Activated CD8-positive, alpha-beta memory T cell treated with anti-CD3 and anti-CD28 coated beads for 1 hour (primary cell): ENCODE measurements around the gene CD28.
A peak's percentile ranks its signal among the peaks of the same experiment; 100 is the strongest.

Experiments
- DNase-seq, 2 donors: peaks; one replicate each; pipeline ENCODE4 v3.0.0-alpha.2; 2020; ENCODE audit warnings: low read depth in 1 of 2; ENCODE audit errors: extremely low read depth in 1 of 2

Gene CD28

DNA sequence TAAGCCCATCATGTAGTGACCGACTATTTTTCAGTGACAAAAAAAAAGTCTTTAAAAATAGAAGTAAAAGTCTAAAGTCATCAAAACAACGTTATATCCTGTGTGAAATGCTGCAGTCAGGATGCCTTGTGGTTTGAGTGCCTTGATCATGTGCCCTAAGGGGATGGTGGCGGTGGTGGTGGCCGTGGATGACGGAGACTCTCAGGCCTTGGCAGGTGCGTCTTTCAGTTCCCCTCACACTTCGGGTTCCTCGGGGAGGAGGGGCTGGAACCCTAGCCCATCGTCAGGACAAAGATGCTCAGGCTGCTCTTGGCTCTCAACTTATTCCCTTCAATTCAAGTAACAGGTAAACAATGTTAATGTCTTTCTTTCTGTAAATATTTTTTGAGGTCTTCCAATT, at the start of gene CD28:
Gene CD28, plus strand, starts transcription at position 237 of the 400 bp plus-strand sequence. Its CDS starts 58 bp downstream, at position 295.
- DNase-seq = peak; percentile 70 to 72

DNA sequence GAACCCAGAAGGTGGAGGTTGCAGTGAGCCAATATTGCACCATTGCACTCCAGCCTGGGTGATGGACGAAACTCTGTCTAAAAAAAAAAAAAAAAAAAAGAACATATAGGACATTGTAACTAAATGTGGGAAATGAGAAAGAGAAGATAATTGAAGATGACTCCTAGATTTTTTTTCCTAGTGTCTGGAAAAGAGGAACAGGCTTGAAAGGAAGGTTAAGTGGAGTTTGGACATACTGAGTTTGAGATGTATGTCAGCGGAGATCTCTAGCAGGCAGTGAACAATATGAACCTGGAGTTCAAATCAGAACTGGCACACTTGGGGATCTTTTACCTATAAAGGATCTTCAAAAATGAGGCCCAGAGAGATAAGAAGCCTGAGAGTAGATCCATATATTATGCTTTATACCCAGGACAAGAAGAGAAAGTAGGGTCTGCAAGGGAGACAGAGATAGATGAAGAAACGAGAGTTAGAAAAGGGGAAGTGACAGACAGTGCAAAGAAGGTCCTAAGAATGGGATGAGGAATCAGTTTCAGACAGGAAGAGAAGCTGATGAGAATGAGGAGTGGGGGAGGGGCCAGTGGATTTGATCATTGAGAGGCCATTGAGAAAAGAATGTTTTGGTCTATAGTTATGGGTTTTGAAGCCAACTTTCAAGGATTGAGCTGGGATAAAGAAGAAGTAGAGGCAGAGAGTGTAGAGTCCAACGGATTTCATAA, 46.9 kb upstream of the CD28 start:
- no peak for DNase-seq

DNA sequence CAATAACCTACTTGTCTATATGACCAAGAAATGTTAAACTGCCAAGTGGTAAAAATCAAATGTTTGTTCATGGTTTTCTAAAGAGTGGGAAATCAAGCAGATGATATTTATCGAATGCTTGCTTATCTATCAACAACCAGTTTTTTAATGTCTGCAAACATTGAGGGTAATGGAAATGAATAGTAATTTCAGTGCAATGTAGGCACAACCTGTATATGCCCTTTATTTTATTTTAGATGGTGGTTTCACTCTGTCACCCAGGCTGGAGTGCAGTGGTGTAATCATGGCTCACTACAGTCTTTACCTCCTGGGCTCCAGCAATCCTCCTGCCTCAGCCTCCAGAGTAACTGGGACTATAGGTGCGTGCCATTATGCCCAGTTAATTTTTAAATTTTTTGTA, 46.0 kb upstream of the CD28 start:
- no peak for DNase-seq

DNA sequence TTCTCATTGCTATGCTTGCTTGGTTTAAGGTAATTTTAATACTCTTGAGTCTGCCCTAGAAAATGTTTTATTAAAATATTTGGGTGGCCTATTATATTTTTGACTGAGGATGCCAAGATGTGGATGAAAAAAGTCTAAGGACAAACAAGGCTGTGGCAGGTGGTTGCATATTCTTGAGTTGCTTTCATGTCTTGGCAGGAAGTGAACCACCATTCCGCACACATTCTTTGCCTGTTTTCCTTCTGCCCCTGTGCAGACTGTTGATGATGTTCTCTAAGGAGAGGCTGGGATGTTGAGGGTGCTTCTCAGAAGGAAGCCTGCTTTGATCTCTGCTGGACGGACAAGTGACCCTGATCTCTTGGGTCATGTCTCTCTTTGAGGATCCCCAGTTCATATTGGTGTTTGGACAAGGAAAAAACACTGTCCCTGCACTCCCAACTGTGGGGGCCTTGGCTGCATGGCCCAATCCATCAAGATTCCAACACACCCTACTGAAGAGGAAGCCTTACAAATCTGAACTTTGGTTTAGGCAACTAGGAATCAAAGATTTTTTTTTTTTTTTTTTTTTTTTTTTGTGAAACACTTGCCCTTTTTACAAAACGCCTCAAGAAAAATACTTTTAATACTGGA, 45.0 kb upstream of the CD28 start:
- DNase-seq = no peak

DNA sequence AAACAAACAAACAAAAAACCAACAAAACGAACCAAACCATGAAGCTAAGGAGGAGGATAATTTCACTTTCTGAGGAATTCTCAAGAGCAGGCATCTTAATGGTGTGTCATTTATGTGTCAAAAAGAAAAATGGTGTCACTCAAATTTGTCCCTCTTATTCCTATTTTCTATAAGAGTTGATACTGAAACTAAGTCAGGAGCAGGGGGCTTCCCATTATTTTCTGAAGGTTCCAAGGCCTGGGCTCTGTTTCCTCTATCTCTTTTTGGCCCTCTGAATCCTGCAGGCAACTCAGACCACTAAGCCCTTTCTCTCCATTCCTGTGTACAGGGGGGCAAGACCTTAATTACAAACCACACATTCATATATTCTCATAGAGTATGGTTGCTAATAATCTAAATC, 44.0 kb upstream of the CD28 start:
- no peak for DNase-seq

DNA sequence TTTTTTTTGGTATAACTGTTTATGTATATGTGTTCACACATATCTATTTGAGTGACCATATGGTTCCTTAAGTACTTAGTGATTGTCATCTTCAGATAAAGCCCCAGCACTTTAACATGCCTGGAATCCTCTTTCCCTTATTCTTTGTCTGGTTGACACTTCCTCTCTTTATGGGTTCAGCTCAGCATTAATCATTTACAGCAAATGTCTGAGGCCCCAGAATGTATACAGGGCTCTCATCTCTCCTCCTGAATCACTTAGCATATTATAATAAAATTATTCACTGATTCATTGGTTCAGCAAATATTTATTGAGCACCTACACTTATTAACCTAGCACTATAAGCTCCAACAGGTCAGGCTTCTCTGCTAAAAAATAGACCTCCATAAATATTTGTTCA, 43.5 kb upstream of the CD28 start:
- no peak for DNase-seq

DNA sequence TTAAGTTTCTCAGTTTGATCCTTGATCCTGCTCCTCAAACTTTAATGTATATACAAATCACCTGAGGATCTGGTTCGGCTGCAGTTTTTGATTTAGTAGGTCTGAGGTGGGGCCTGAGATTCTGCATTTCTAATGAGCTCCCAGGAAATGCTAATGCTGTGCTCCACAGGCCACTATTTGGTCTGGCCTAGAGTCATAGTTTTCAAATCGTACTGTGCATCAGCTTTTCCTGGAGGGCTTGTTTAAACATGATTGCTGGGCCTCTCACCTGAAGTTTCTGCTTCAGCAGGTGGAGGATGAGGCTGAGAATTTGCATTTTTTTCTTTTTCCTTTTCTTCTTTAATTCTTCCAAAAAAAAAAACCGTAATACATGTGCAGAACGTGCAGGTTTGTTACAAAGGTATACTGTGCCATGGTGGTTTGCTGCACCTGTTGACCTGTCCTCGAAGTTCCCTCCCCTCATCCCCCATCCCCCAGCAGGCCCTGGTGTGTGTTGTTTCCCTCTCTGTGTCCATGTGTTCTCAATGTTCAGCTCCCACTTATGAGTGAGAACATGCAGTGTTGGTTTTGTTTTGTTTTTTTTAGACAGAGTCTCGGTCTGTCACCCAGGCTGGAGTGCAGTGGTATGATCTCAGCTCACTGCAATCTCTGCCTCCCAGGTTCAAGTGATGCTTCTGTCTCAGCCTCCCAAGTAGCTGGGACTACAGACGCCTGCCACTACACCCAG, 42.2 kb upstream of the CD28 start:
- no peak for DNase-seq

DNA sequence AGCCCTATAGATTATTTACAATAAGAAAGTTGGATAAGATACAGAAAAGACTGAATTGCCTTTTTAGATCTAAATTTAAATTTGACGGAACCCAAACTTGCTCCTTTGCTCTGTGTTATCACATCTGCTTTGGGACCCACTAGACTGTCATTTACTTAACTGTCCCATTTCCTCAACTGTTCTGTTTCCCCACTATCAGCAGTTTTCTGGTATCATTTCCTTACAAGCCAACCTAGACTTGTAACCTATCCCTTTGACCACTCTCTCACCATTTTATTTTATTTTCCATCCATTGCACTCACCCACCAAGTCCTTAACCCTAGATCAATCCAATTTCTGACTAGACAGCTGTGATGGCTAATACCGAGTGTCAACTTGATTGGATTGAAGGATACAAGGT, 38.6 kb upstream of the CD28 start:
- DNase-seq = no peak

DNA sequence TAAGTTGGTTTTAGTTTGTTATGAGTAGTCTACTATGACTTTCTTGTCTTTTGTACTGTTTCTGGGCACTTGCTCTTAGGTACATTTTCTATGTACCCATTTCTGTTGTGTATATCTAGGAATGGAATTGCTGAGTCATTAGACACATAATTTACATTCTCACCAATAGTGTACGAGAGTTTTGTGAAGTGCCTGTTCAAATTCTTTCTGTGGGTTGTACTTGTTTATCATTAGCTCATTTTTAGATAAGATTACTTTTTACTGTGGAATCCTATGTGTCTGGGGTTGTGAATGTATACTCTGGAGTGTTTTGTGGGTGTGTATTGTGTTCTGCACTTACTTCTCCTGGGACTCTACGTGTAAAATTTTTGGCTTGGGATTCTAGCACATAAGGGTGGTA, 36.6 kb upstream of the CD28 start:
- no peak for DNase-seq

DNA sequence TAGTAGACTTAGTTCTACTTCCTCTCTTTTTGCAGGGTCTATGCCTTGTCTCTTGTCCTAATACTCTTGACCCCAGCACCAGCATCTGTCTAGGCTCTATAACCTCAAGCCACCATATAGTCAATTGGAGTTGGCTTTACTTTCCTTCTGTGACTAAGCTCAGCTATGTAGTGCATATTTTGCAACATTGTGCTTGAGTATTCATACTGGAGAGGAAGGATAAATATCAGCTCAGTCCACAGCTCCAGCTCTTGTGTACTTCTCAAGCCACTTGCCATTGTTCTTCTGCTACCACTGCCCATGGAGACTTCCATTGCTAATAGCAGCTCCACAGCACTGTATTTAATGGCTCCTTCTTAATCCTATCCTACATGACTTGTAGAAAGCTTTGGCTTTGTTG, 35.5 kb upstream of the CD28 start:
- DNase-seq = no peak

DNA sequence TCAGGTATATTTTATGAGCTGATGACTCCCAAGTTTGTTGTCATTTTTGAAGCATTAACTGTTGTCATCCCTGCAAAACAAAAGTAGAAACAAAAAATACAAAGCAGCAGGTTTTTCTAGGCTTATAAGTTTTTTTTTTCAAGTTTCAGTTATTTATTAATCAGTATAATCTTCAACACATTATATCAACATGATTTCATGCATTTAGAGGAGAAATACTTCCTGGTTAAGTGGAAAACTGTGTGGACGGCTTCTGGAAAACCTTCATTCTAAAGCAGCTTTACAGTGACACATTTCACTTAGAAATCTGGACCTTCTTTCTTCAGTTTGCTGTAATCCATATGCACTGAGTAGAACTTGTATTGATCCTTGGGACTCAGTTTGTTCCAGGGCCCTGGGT, 34.6 kb upstream of the CD28 start:
- DNase-seq = no peak

DNA sequence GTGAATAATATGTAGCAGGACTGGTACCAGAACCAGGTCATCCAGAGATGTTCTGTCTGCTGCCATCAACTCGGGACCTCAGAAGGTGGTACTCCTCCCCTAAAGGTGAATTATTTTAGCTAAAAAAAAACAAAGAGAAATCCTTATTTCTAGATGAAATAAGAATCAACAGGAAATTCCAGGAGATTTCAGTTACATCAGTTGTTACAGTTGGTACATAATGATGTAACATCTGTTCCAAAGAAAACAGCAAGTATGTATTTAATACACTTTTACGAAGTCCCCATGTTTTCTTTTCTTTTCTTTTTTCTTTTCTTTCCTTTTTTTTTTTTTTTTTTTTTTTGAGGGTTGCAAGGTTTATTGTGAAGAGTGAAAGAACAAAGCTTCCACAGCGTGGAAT, 33.6 kb upstream of the CD28 start:
- no peak for DNase-seq

DNA sequence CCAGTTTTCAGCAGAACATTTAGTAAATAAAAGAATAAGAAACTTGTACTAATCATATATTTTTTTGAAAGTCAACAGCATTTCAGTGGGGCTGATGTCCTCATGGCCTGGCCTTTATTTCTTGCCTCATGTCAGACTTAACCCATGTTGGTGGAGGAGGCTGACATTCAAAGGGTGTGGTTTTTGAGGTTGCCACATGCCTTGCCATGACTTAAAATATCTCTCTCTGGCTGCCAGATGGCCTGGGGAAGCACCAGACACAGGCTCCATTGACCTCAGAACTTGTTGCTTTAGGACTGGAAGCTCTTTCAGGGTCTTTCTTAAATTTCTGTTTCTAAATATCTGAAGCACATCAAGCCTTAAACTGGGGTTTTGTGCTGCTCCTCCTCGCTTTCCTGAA, 32.5 kb upstream of the CD28 start:
- DNase-seq = no peak

DNA sequence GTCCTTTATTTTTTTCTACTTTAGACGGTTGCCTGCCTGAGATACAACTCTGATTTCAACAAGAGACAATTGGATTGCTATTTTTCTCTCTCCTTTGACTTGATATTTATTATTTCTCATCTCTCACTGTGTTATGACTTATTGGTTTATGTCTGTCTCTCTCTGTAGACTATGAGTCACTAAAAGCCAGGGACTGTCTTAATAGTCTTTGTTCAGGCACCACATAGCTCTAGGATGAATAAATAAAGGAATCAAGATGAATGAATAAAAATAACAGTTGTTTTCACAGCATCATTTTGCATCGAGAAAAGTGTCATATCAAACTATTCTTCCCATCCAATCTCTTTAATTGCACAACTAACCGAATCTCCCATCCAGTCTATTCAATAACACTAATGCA, 31.4 kb upstream of the CD28 start:
- no peak for DNase-seq

DNA sequence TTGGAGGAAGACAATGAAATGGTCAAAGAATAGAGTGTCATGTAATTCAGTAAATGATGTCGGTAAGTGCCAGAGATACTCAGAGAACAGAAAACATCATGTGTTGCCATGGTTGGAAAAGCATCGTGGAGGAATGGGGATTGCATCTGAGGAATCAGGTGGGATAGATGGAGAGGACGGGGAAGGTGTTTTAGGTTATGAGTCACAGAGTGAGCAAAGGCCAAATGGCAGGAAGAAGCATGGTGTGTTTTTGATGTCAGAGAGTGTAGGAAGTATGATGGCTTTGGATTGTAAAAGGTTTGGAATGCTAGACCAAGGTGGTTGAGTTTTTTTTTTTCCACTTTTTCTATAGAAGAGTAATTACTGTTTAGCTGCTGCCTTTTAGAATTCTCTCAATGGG, 27.5 kb upstream of the CD28 start:
- no peak for DNase-seq

DNA sequence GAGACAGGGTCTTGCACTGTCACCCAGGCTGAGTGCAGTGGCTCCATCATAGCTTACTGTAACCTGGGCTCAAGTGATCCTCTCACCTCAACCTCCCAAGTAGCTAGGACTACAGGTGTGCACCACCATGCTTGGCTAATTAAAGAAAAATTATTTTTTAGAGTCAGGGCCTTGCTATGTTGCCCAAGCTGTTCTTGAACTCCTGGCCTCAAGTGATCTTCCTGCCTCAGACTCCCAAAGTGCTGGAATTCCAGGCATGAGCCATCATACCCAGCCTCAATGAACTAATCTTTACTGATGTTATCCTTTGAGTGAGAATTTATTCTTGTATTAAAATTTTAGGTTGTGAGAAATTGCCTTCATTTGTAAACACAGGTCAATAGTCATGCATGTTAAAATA, 27.0 kb upstream of the CD28 start:
- no peak for DNase-seq

DNA sequence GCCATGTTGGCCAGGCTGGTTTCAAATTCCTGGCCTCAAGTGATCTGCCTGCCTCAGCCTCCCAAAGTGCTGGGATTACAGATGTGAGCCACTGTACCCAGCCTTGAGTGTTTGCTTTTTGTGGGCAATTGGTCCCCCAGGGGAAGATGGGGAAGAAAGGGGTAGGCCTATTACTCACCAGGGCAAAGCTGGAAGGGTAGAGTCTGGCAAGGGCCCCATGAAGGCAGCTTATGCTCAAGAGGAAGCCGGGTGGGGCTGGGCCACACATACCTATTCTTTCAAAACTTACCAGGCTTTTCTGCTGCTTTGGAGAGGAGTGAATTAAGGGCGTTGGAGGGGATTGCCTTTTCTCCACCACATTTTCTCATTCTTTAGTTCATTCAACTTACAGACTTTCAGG, 24.5 kb upstream of the CD28 start:
- no peak for DNase-seq

DNA sequence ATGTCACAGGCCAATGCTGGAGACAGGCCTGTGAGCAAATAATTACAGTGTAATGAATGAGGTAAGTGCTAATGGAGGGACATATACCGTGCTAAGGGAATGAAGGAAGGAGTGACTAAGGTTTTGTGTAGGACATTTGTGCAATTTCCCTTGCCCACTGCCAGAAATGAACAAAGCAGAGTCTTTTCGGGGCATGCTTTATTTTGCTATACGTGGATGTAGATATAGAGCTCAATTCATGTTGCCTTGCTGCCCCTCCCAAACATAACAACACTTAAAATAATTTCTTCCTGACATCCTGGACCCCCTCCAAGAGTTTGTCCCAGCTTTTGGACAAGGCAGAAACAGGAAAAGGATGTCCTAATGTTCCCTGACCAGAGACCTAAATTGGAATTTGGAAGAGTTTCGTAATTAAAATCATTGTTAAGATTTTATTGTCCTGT, 23.7 kb upstream of the CD28 start:
- no peak for DNase-seq

DNA sequence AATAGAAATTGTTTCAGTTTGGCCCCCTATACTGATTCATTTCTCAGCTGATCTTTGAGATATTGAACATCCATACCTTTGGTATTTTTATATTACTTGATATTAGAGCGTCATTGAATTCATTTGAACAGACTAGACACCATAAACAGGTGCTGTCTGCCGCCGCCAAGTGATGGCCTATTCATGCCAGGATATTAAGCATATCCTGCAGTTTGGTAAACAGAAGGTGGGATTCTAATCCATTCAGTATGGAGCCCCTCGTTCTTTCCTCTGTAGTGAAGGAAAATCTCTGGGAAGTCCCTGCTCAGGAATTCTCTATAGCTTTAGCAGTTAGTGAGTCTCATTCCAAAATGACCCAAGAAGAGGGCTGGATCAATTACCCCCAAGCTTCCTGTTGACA, 23.0 kb upstream of the CD28 start:
- DNase-seq = no peak

DNA sequence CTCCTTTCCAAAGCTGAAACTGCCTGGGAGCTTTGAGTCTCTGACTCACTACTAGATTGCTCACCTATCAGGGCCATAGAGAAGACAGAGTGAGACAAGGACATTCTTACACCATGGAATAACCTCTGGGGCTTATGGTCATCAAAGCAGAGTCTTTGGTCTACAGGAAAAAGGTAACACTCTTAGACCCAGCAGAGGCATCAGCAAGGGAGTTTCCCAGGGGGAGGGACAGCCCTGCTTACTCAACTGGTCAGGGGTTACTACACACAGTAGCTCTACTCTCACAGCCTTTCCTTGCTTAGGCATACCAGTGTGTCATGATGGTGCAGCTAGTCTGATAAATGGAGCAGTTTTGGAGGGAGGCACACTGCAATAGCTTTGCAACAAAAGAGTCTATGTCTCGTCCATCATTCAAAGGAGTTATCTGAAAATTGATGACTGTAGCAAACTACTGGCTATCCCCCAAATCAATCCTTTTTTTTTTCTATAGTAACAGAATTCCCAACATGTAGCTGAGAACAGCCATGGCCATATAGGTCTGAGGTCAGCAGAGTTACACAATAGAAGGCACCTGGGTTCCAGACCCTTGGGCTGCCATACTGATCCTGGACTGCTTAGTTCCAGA, 22.4 kb upstream of the CD28 start:
- DNase-seq = no peak

DNA sequence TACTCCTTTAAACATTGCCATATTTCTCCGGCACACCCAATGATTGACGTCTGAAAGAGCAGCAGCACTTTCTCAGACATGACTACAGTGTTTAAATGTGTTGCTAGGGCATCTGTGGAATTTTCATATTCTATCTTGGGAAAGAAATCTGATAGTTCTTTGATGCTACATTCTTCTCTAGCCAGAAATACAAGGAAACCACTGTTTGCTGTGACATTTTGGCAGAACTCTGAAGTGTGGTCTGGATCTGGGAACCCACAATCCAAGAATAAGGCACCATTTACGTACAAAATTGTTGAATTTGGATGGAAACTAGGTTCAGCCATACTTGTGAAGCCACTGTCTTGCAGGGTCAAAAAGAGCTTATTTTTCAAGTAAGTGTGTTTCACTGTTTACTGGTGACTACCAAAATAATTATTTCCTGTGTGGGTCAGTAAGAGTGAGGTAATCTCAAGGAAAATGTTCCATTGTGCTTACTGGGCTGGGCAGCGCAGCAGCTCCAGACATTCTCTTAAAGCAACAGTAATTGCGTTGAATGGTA, 21.3 kb upstream of the CD28 start:
- no peak for DNase-seq
